ENCODE data around the gene PPM1H. TPM values are rescaled to one million over a fixed set of nuclear protein-coding genes. Genes with fewer than 3 reads are reported as not detected.

PPM1H gene
- total and polyA plus RNA-seq, 2 of the 8 experiments (the other 6 are each of a cell fraction or from before 2014, with no cell fraction given): 16.4 to 36.1 TPM

DNA sequence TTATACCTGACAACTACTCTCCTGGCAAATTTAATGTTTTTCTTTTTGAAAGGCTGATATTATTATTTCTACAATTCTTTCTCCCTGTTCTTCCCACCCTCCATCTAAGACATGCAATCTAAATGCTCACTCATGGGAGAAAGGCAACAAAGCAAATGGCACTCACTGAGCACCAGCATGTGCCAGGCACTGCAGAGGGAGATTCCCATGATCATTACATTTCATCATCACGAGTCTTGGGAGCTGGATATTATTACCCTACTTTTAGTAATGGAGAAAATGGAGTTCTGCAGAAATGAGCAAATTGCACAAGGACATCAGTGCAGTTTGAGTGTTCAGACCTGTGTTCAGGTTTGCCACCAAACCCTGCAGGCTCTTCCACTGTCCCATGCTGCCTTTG, 27.9 kb downstream of the PPM1H start (continued):
- TF ChIP-seq SUZ12 (IDR thresholded peaks at IDR 0.05; ENCODE audit: low read length): no peak
- TF ChIP-seq FOSL1 (IDR thresholded peaks at IDR 0.05; ENCODE audit: insufficient read depth, low read depth, low read length): no peak
- no peak for TF ChIP-seq SIX5 (IDR thresholded peaks at IDR 0.05; ENCODE audit: low read depth, low read length)
- TF ChIP-seq SP1 (IDR thresholded peaks at IDR 0.05; ENCODE audit: low read depth, low read length): no peak
- TF ChIP-seq KDM5A (IDR thresholded peaks at IDR 0.05; ENCODE audit: low read length): no peak
- TF ChIP-seq RXRA (IDR thresholded peaks at IDR 0.05; ENCODE audit: insufficient read depth, low read depth, low read length): no peak
- TF ChIP-seq POLR2AphosphoS5 (IDR thresholded peaks at IDR 0.05; ENCODE audit: low read depth, low read length): no peak
